ENCODE data around the gene LONP2.

DNA sequence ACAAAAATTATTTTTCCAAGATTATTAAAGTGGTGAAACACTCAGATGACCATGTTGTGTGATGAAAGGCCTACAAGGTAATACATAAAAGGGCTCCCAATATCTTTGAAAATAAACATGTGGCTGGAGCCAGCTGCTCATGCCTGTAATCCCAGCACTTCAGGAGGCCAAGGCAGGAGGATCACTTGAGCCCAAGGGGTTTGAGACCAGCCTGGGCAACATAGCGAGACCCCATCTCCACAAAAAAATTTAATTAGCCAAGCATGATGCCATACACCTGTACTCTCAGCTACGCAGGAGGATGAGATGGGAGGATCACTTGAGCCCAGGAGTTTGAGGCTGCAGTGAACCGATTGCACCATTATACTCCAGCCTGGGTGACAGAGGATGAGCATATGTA is 114.3 kb downstream of the LONP2 start:
- TF ChIP-seq, protein P1, sequence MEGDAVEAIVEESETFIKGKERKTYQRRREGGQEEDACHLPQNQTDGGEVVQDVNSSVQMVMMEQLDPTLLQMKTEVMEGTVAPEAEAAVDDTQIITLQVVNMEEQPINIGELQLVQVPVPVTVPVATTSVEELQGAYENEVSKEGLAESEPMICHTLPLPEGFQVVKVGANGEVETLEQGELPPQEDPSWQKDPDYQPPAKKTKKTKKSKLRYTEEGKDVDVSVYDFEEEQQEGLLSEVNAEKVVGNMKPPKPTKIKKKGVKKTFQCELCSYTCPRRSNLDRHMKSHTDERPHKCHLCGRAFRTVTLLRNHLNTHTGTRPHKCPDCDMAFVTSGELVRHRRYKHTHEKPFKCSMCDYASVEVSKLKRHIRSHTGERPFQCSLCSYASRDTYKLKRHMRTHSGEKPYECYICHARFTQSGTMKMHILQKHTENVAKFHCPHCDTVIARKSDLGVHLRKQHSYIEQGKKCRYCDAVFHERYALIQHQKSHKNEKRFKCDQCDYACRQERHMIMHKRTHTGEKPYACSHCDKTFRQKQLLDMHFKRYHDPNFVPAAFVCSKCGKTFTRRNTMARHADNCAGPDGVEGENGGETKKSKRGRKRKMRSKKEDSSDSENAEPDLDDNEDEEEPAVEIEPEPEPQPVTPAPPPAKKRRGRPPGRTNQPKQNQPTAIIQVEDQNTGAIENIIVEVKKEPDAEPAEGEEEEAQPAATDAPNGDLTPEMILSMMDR (IDR thresholded peaks at IDR 0.05) = no peak
- TF ChIP-seq EZH2 (IDR thresholded peaks at IDR 0.05) = no peak

All from neural progenitor cell (in vitro differentiated cells).